Stomach (tissue), 9 donors: ENCODE data around the gene ITIH1. TPM values are rescaled to one million over a fixed set of nuclear protein-coding genes. Genes with fewer than 3 reads are reported as not detected.
A peak's percentile ranks its signal among the peaks of the same experiment; 100 is the strongest.

Experiments used
- DNase-seq, 2 donors: peaks; one replicate each; pipeline versions ENCODE4 v3.0.0 to v3.0.0-alpha.2; 2013 to 2019
- H3K27ac ChIP-seq, 5 donors: fragments of 200-600 bp in 4 of 5; sonication (generic) in 4 of 5; one replicate each; pipeline ENCODE4 v1.5.1; 2013 to 2019; ENCODE audit warnings: mild to moderate bottlenecking in 1 of 5, moderate library complexity in 1 of 5
- H3K27me3 ChIP-seq, 3 donors: fragments of 200-600 bp; sonication (generic); one replicate each; pipeline ENCODE4 v1.5.1; 2017 to 2019; ENCODE audit warnings: mixed run types in 1 of 3
- H3K36me3 ChIP-seq, 4 donors: fragments of 200-600 bp; sonication (generic); 1 replicate in 3 of 4; 2 replicates in 1 of 4; pipeline ENCODE4 v1.5.1; 2016 to 2019
- H3K4me1 ChIP-seq, 4 donors: fragments of 200-600 bp; sonication (generic); one replicate each; pipeline ENCODE4 v1.5.1; 2016 to 2019
- H3K4me3 ChIP-seq, 4 donors: fragments of 200-600 bp; sonication (generic) in 3 of 4; one replicate each; pipeline ENCODE4 v1.5.1; 2016 to 2019; ENCODE audit warnings: mild to moderate bottlenecking in 1 of 4
- H3K9me3 ChIP-seq, 4 donors: fragments of 200-600 bp; sonication (generic); one replicate each; pipeline ENCODE4 v1.5.1; 2016 to 2019
- CTCF ChIP-seq, 7 experiments: fragments of 450-650 bp in 4 of 7; fragments of 200-600 bp in 3 of 7; sonication (generic) in 3 of 7; IDR thresholded peaks; one replicate each; pipeline ENCODE4 v1.5.1; 2016 to 2019; ENCODE audit warnings: antibody characterized with exemption in 7 of 7, control low read depth in 2 of 7, mild to moderate bottlenecking in 1 of 7
- EP300 ChIP-seq: sonication (generic); formaldehyde crosslinking; IDR thresholded peaks from one replicate; pipeline ENCODE4 v1.6.1; 2017; ENCODE audit warnings: antibody characterized with exemption
- POLR2A ChIP-seq, 4 donors: fragments of 450-650 bp; IDR thresholded peaks; one replicate each; pipeline ENCODE4 v1.6.1; 2016; ENCODE audit warnings: antibody characterized with exemption in 4 of 4, control low read depth in 2 of 4, mild to moderate bottlenecking in 1 of 4, moderate library complexity in 1 of 4
- POLR2AphosphoS5 ChIP-seq, 3 donors: sonication (generic); formaldehyde crosslinking; IDR thresholded peaks; one replicate each; pipeline ENCODE4 v1.6.1; 2016; ENCODE audit warnings: antibody characterized with exemption in 3 of 3
- WGBS, 5 donors: extraction: QIAGEN DNeasy Blood & Tissue Kit in 3 of 5; methylation state at CpG; one replicate each; pipeline versions ENCODE4 v1.1.5 to v1.1.7; 2013 to 2018; 5-methylcytosine and 5-hydroxymethylcytosine counted together
- intact Hi-C: fragments of 100-400 bp; cut with DNase I; formaldehyde crosslinking; loops from one replicate; pipeline ENCODE4 v1.15.1; 2023; ENCODE audit warnings: low total_unique reads
- polyA plus RNA-seq, 3 donors: library from polyadenylated mRNA; stranded (reverse); fragments of 200-250 nt; gene quantifications; one replicate each; pipeline ENCODE4 v1.2.3, GENCODE V29; 2013
- total RNA-seq, 5 donors: library from RNA; depleted of rRNA; stranded (reverse); fragments of >200 nt; gene quantifications; one replicate each; pipeline versions ENCODE4 v1.1.0 to v1.2.3, GENCODE V29; 2014 to 2016
- donor health status: healthy with polysubstance abuse.
- donor health status: Bipolar disorder and iron deficiency.
- donor health status: healthy.

ITIH1 gene
- total and polyA plus RNA-seq, 8 donors: 1.9 TPM; not detected in 7

GRCh38 chr3:52743721-52744120 is 33.7 kb upstream of the ITIH1 start:
- intact Hi-C loops: loop anchor here (10.0 kb wide), 1 partner anchor 331 kb away; no protein-coding TSS in a partner anchor
- no peak for DNase-seq

GRCh38 chr3:52752045-52752660 is 25.2 kb upstream of the ITIH1 start:
- Histone ChIP-seq H3K9me3 (no peaks in the 10 kb centered on the region), H3K27me3 (no peaks in the 10 kb centered on the region), H3K4me1 (peaks cover 0 to 10% (median 3%) of the 10 kb centered on the region in 4 donors), H3K4me3 (no peak overlapping the region), H3K27ac (peak overlapping the region in 2 of 5 donors; percentile 35 to 46), H3K36me3 (peaks cover 38 to 97% (median 94%) of the 10 kb centered on the region in 4 donors)
- 61 to 75% (median 65%) methylated on average over 3 of the region's 3 CpGs for WGBS, 5 donors
- intact Hi-C loops: no loop called here
- no peak for DNase-seq
- no peak for TF ChIP-seq EP300
- TF ChIP-seq POLR2A (IDR thresholded peaks at IDR 0.05): no peak
- no peak for TF ChIP-seq CTCF (IDR thresholded peaks at IDR 0.05)
- TF ChIP-seq POLR2AphosphoS5 (IDR thresholded peaks at IDR 0.05): peak in 1 of 3 donors; percentile 42

More at GRCh38 chr3:52743721-52744120, 33.7 kb upstream of the ITIH1 start:
- Histone ChIP-seq H3K4me1 (no peaks in the 10 kb centered on the region), H3K27me3 (no peaks in the 10 kb centered on the region), H3K36me3 (peaks cover 40 to 100% (median 99%) of the 10 kb centered on the region in 4 donors), H3K9me3 (no peaks in the 10 kb centered on the region), H3K27ac (peak overlapping the region in 4 of 5 donors; percentile 19 to 58 (median 37)), H3K4me3 (no peak overlapping the region)
- no peak for TF ChIP-seq CTCF (IDR thresholded peaks at IDR 0.05)
- no peak for TF ChIP-seq EP300
- TF ChIP-seq POLR2A (IDR thresholded peaks at IDR 0.05): no peak
- no peak for TF ChIP-seq POLR2AphosphoS5 (IDR thresholded peaks at IDR 0.05)
- 64 to 90% (median 71%) methylated on average over 2 of the region's 2 CpGs for WGBS, 5 donors

GRCh38 chr3:52754373-52754772 is 23.0 kb upstream of the ITIH1 start:
- no peaks in the 10 kb centered on the region for H3K9me3 ChIP-seq
- TF ChIP-seq EP300: no peak
- no peak for TF ChIP-seq CTCF (IDR thresholded peaks at IDR 0.05)
- no peak for TF ChIP-seq POLR2A (IDR thresholded peaks at IDR 0.05)
- TF ChIP-seq POLR2AphosphoS5 (IDR thresholded peaks at IDR 0.05): no peak
- peaks cover 36 to 98% (median 94%) of the 10 kb centered on the region in 4 donors for H3K36me3 ChIP-seq
- DNase-seq: no peak
- WGBS, 5 donors: 92 to 97% (median 95%) methylated on average over 4 of the region's 4 CpGs
- H3K27ac ChIP-seq: no peak overlapping the region
- no peaks in the 10 kb centered on the region for H3K27me3 ChIP-seq
- H3K4me1 ChIP-seq: peaks cover 0 to 10% (median 3%) of the 10 kb centered on the region in 4 donors
- no peak overlapping the region for H3K4me3 ChIP-seq
- intact Hi-C loops: no loop called here

- H3K27me3 ChIP-seq: no peaks in the 10 kb centered on the region
- H3K4me3 ChIP-seq: no peak overlapping the region
- no peak overlapping the region for H3K27ac ChIP-seq
- H3K36me3 ChIP-seq: peaks cover 29 to 98% (median 94%) of the 10 kb centered on the region in 4 donors
- no peak for DNase-seq
- 93 to 97% (median 95%) methylated on average over 1 of the region's 1 CpG for WGBS, 5 donors
- intact Hi-C loops: no loop called here
- no peaks in the 10 kb centered on the region for H3K9me3 ChIP-seq
- TF ChIP-seq EP300 (no peak), CTCF (IDR thresholded peaks at IDR 0.05) (no peak), POLR2AphosphoS5 (IDR thresholded peaks at IDR 0.05) (no peak), POLR2A (IDR thresholded peaks at IDR 0.05) (no peak)
- peaks cover 0 to 10% (median 3%) of the 10 kb centered on the region in 4 donors for H3K4me1 ChIP-seq
These were observed 21.3 kb upstream of the ITIH1 start for GRCh38 chr3:52756141-52756540.
